ENCODE data around the gene GALNT12.

GRCh38 chr9:98808411-98808815 is 943 bp downstream of the GALNT12 start:
- TF ChIP-seq CTCF (conservative IDR thresholded peaks at IDR 0.05; ENCODE audit: low read depth, low read length) (no peak), EZH2 (IDR thresholded peaks at IDR 0.05; ENCODE audit: low read length, unreplicated experiment) (no peak), EZH2phosphoT487 (IDR thresholded peaks at IDR 0.05; ENCODE audit: borderline replicate concordance, low read length) (no peak)
